Common myeloid progenitor, CD34-positive (primary cell): ENCODE measurements around the gene ZNF777. TPM values are rescaled to one million over a fixed set of nuclear protein-coding genes. Genes with fewer than 3 reads are reported as not detected.

ENCODE experiments used
- CTCF ChIA-PET: fragments of 350-600 bp; sonication (Branson Sonifier 250); formaldehyde crosslinking; loops from one replicate; lab custom pipeline; 2021; ENCODE audit warnings: antibody characterized with exemption; lab: Charles Lee
- POLR2A ChIA-PET: fragments of 350-600 bp; sonication (Branson Sonifier 250); formaldehyde crosslinking; loops from one replicate; lab custom pipeline; 2021; ENCODE audit warnings: antibody characterized with exemption; lab: Charles Lee
- DNase-seq, 3 donors: peaks; one replicate each; pipeline versions ENCODE4 v3.0.0 to v3.0.0-alpha.2; 2013
- H3K27ac ChIP-seq, 2 experiments: 1 replicate in 1 of 2; 2 replicates in 1 of 2; pipeline ENCODE4 v1.7.0; 2013; ENCODE audit warnings: inconsistent platforms in 2 of 2, low read length in 2 of 2, mild to moderate bottlenecking in 2 of 2, low read depth in 1 of 2, moderate library complexity in 1 of 2; ENCODE audit not compliant: severe bottlenecking in 2 of 2, insufficient read depth in 1 of 2, poor library complexity in 1 of 2
- H3K27me3 ChIP-seq, 5 experiments: replicated peaks in 2 of 5; 1 replicate in 3 of 5; 2 replicates in 2 of 5; pipeline versions ENCODE4 v1.6.1 to v1.7.0; 2013; ENCODE audit warnings: low read length in 4 of 5, mild to moderate bottlenecking in 2 of 5, moderate library complexity in 2 of 5, inconsistent platforms in 1 of 5; ENCODE audit not compliant: insufficient read depth in 5 of 5, control insufficient read depth in 4 of 5
- H3K36me3 ChIP-seq, 4 experiments: 1 replicate in 2 of 4; 2 replicates in 2 of 4; pipeline versions ENCODE4 v1.6.1 to v1.7.0; 2013; ENCODE audit warnings: low read length in 3 of 4, control low read depth in 1 of 4, mild to moderate bottlenecking in 1 of 4; ENCODE audit not compliant: control insufficient read depth in 4 of 4, insufficient read depth in 4 of 4
- H3K4me1 ChIP-seq, 4 experiments: 1 replicate in 3 of 4; 2 replicates in 1 of 4; pipeline versions ENCODE4 v1.6.1 to v1.7.1; 2013; ENCODE audit warnings: low read length in 3 of 4, mild to moderate bottlenecking in 3 of 4, control low read depth in 1 of 4, inconsistent platforms in 1 of 4, moderate library complexity in 1 of 4; ENCODE audit not compliant: control insufficient read depth in 4 of 4, insufficient read depth in 4 of 4; ENCODE audit errors: control extremely low read depth in 1 of 4
- H3K4me3 ChIP-seq, 7 experiments: 1 replicate in 4 of 7; 2 replicates in 3 of 7; pipeline versions ENCODE4 v1.5.1 to v1.7.0; 2013; ENCODE audit warnings: mild to moderate bottlenecking in 7 of 7, low read length in 6 of 7, moderate library complexity in 6 of 7, inconsistent platforms in 2 of 7, low read depth in 2 of 7, control low read depth in 1 of 7; ENCODE audit not compliant: insufficient read depth in 4 of 7, control insufficient read depth in 1 of 7; ENCODE audit errors: extremely low read depth in 1 of 7
- H3K9me3 ChIP-seq, 5 experiments: 1 replicate in 4 of 5; 2 replicates in 1 of 5; pipeline versions ENCODE4 v1.6.1 to v1.7.1; 2013; ENCODE audit warnings: low read length in 4 of 5, mild to moderate bottlenecking in 2 of 5, inconsistent platforms in 1 of 5, low read depth in 1 of 5, moderate library complexity in 1 of 5; ENCODE audit not compliant: control insufficient read depth in 4 of 5, insufficient read depth in 2 of 5; ENCODE audit errors: control extremely low read depth in 1 of 5
- WGBS: methylation state at CpG from one replicate; pipeline ENCODE4 v1.1.5; 2013; ENCODE audit not compliant: insufficient coverage; 5-methylcytosine and 5-hydroxymethylcytosine counted together
- polyA plus RNA-seq: library from polyadenylated mRNA; unstranded; fragments of 120-200 nt; gene quantifications from one replicate; pipeline ENCODE4 v1.2.1, GENCODE V29; 2013

ZNF777 gene
- 9.9 TPM for polyA plus RNA-seq

DNA sequence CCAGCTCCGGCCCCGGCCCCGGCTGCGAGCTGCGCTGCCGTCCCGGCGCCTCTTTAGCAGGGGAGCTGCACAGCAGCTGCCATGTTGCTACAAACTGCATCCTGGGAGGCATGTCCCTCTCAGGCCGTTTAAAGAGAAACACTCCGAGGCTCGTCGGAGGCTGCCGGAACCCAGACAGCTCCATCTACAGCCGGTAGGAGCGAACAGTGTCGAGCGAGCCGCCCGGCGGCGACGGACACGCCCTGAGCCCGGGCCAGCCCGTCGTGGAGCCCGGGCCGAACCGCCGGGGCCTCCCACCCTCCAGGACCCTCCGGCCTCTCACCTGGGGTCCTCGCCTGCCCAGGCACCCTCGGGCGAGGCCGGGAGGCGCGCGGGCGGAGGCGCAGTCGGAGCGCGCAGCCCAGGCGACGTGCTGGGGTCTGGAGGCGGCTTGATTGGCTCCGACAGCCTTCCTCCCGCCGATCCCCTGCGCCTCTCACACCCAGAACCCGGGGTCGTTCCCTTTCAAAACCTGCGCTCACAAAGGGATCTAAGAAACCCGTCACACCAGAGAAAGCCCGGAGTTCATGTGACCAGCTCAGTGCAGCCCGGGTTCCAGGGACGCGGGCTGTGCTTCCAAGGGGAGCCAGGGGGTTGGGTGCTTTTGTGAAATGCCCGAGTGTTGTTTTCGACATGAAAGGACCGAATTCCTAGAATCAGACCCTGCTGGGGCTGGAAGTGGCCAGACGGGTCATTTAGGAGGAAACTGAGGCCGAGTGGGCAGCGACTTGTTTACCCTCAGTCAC is at the start of gene ZNF777:
TSS of gene ZNF777 (minus strand) at position 570 of the 785 bp plus-strand sequence. CDS start 5,040 bp downstream, outside the sequence.
- Histone ChIP-seq H3K27me3 (no peaks in the 10 kb centered on the region), H3K4me3 (peak within 1 kb of the TSS; percentile 50 to 89 (median 78)), H3K4me1 (peaks cover 5 to 22% (median 17%) of the 10 kb centered on the region in 4 experiments), H3K27ac (peak within 1 kb of the TSS in 1 of 2 experiments; percentile 43), H3K9me3 (no peaks in the 10 kb centered on the region), H3K36me3 (peaks cover 0 to 12% (median 5%) of the 10 kb centered on the region in 4 experiments)
- peak; percentile 85 to 94 (median 91) for DNase-seq
- POLR2A ChIA-PET, result interaction anchor here (0.6 kb wide), 1 partner anchor 164 kb away, joined by 3 read pairs; no protein-coding TSS in a partner anchor
- under 1% methylated on average over 48 of the region's 64 CpGs for WGBS
- CTCF ChIA-PET, result interaction anchor here (0.8 to 2.5 kb wide), 9 partner anchors 14 to 335 kb away, joined by 3 to 8 read pairs (median 4); no protein-coding TSS in a partner anchor

DNA sequence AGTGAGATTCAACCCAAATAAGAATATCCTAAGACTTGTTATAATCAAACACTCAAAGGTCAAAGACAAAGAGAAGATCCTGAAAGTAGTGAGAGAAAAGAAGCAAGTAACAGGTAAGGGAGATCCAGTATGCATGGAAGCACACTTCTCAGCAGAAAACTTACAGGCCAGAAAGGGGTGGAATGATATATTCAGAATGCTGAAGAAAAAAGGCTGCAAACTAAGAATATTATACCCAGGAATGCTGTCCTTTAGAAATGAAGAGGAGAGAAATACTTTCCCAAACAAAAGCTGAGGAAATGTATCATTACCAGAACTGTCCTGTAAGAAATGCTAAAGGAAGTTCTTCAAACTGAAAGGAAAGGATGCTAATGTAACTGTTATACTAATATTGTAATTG is 49.4 kb upstream of the ZNF777 start:
- no peaks in the 10 kb centered on the region for H3K36me3 ChIP-seq
- peak in 1 of 3 donors; percentile 7 for DNase-seq
- no peak overlapping the region for H3K4me3 ChIP-seq
- H3K27ac ChIP-seq, result no peak overlapping the region
- H3K27me3 ChIP-seq, result no peaks in the 10 kb centered on the region
- POLR2A ChIA-PET, result no interaction called here
- CTCF ChIA-PET, result interaction anchor here (1.2 kb wide), 1 partner anchor 133 kb away, joined by 3 read pairs; no protein-coding TSS in a partner anchor
- peaks cover 4 to 46% (median 18%) of the 10 kb centered on the region in 5 experiments for H3K9me3 ChIP-seq
- no peaks in the 10 kb centered on the region for H3K4me1 ChIP-seq

DNA sequence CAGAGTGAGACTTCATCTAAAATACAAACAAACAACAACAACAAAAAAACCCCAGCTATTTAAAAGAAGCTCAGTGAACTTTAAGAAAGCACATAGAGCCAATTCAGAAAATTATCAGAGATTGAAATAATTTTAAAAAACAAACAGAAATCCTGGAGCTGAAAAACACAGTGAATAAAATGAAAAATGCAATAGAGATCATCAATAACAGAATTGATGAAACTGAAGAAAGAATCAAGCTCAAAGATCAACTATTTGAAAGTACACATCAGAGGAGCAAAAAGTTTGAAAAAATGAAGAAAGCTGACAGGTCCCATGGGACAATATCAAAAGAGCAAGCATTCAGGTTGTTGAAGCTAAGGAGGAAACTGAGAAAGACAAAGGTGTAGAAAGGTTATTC is 48.9 kb upstream of the ZNF777 start:
- Histone ChIP-seq H3K27ac (no peak overlapping the region), H3K4me3 (no peak overlapping the region), H3K9me3 (peaks cover 4 to 49% (median 18%) of the 10 kb centered on the region in 5 experiments), H3K36me3 (no peaks in the 10 kb centered on the region), H3K27me3 (no peaks in the 10 kb centered on the region), H3K4me1 (no peaks in the 10 kb centered on the region)
- POLR2A ChIA-PET, result no interaction called here
- CTCF ChIA-PET, result interaction anchor here (1.2 kb wide), 1 partner anchor 132 kb away, joined by 3 read pairs; no protein-coding TSS in a partner anchor
- DNase-seq, result peak in 1 of 3 donors; percentile 13

DNA sequence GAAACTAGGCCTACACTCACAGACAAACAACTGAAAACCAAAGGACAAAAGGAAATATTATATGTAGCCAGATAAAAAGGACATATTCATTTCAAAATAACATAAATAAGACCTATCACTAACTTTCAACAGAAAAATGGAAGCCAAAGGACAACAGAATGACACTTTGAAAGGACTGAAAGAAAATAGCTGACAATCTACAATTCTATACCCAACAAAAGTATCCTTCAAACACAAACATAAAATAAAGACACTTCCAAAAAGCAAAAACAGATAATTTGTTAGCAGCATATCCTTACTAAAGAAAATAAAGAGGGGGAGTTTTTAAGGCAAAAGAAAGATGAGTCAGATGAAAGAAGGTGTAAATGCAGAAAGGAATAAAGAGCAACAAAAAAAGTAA is 44.7 kb upstream of the ZNF777 start:
- no peaks in the 10 kb centered on the region for H3K4me1 ChIP-seq
- no peaks in the 10 kb centered on the region for H3K27me3 ChIP-seq
- CTCF ChIA-PET, result no interaction called here
- H3K27ac ChIP-seq, result no peak overlapping the region
- no peak for DNase-seq
- no peak overlapping the region for H3K4me3 ChIP-seq
- peaks cover 4 to 37% (median 15%) of the 10 kb centered on the region in 5 experiments for H3K9me3 ChIP-seq
- no peaks in the 10 kb centered on the region for H3K36me3 ChIP-seq
- POLR2A ChIA-PET, result no interaction called here

DNA sequence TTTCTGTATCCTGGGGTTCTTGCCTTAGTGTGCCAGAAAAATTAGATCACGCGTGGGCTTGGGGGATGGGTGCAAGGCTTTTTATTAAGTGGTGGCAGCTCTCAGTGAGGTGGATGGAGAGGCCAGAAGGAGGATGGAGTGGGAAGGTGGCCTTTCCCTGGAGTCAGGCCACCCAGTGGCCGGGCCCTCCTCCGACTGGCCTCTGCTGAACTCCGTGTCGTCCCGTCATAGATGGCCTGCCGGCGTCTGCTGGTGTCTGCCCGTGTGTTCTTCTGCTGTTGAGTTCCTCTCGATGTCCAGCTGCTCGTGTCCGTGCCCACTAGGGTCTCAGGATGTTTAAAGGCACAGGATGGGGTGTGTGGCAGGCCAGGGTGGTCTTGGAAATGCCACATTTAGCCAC is 40.8 kb upstream of the ZNF777 start:
- peaks cover 0 to 1% (median 0%) of the 10 kb centered on the region in 5 experiments for H3K27me3 ChIP-seq
- H3K4me3 ChIP-seq, result no peak overlapping the region
- CTCF ChIA-PET, result interaction anchor here (1.3 kb wide), 1 partner anchor 9 kb away, joined by 3 read pairs; no protein-coding TSS in a partner anchor
- no peak overlapping the region for H3K27ac ChIP-seq
- POLR2A ChIA-PET, result no interaction called here
- WGBS, result 100% methylated on average over 11 of the region's 13 CpGs
- DNase-seq, result no peak
- peaks cover 0 to 11% (median 2%) of the 10 kb centered on the region in 5 experiments for H3K9me3 ChIP-seq
- H3K4me1 ChIP-seq, result peaks cover 0 to 14% (median 4%) of the 10 kb centered on the region in 4 experiments
- H3K36me3 ChIP-seq, result no peaks in the 10 kb centered on the region

DNA sequence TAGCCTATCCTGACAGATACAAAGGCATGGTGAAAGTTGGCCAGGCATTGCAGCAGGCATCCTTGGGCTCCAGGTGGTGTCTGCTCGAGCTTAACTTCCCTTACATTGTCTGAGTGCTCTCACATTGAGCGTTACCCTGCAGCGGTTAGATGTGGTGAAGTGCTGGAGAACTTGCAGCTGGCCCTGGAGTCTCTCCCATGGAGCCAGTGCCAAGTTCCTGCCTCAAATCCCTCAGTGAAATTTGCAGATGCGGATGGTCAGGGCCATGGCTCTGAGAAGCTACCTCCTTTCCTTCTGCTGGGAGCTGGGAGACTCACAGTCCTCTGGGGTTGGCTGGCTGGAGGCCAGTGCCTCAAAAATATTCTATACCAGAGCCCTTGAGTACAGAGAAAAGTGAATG is 40.0 kb upstream of the ZNF777 start:
- peaks cover 0 to 8% (median 0%) of the 10 kb centered on the region in 5 experiments for H3K9me3 ChIP-seq
- ChIA-PET POLR2A (interaction anchor here (0.5 kb wide), 1 partner anchor 39 kb away, joined by 4 read pairs; no protein-coding TSS in a partner anchor), CTCF (interaction anchor here (0.7 to 1.3 kb wide), 4 partner anchors 8 to 125 kb away, joined by 3 read pairs; partner anchors contain the start of gene ZNF777)
- no peak overlapping the region for H3K4me3 ChIP-seq
- H3K4me1 ChIP-seq, result peaks cover 0 to 21% (median 11%) of the 10 kb centered on the region in 4 experiments
- H3K27me3 ChIP-seq, result peaks cover 0 to 1% (median 0%) of the 10 kb centered on the region in 5 experiments
- no peak overlapping the region for H3K27ac ChIP-seq
- H3K36me3 ChIP-seq, result no peaks in the 10 kb centered on the region
- 95% methylated on average over 2 of the region's 4 CpGs for WGBS
- no peak for DNase-seq

DNA sequence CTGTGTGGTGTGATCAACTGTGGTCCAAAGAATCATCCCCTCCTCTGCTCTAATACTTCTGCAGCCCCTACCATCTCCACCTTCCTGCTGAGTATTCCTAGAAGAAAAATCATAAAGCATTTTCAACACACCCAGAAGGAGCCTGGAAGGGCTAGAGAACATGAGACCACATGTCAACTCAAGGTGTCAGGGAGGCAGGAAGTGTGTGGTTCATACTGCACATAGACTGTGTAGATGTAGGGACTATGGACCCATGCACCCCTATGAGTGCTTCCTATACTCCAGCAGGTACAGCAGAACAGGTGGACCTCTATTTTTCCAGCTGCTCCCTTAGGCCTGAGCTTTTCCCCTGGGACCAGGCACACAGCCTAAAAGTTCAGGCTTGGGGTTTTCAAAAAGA is 39.3 kb upstream of the ZNF777 start:
- H3K9me3 ChIP-seq, result peaks cover 0 to 3% (median 0%) of the 10 kb centered on the region in 5 experiments
- ChIA-PET CTCF (interaction anchor here (0.7 to 1.3 kb wide), 4 partner anchors 8 to 126 kb away, joined by 3 read pairs; partner anchors contain the start of gene ZNF777), POLR2A (interaction anchor here (0.5 kb wide), 1 partner anchor 40 kb away, joined by 4 read pairs; no protein-coding TSS in a partner anchor)
- peaks cover 4 to 28% (median 18%) of the 10 kb centered on the region in 4 experiments for H3K4me1 ChIP-seq
- peaks cover 0 to 1% (median 0%) of the 10 kb centered on the region in 5 experiments for H3K27me3 ChIP-seq
- no peaks in the 10 kb centered on the region for H3K36me3 ChIP-seq
- no peak for DNase-seq
- no peak overlapping the region for H3K4me3 ChIP-seq
- no peak overlapping the region for H3K27ac ChIP-seq
